HG03442 (cell line): Measurements from ENCODE around the gene USH2A.

Source experiments
- ATAC-seq: cut with Tn5 transposase; IDR thresholded peaks from one replicate; pipeline ENCODE4 v1.9.1; 2021; ENCODE audit warnings: mild to moderate bottlenecking, moderate library complexity; ENCODE audit not compliant: unreplicated experiment

Gene USH2A

DNA sequence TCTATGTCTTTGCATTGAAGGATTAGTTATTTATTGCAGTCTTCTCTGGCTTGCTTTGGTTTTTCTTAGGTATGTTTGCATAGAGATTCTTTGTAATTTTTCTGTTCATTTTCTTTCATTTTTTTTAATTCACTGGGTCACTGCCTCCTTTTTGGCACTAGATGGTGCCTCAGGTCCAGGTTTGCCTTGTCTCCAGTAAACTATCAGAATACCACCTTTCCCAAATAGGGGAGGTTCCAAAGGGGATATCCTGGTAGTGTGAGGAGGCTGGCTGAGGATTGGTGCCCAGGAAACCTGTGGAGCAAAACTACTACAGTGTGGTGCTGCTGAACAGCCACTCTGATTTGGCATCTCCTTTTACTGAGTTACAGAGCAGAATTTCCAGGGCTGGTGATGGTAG lies 599.0 kb downstream of the USH2A start:
- no peak for ATAC-seq

DNA sequence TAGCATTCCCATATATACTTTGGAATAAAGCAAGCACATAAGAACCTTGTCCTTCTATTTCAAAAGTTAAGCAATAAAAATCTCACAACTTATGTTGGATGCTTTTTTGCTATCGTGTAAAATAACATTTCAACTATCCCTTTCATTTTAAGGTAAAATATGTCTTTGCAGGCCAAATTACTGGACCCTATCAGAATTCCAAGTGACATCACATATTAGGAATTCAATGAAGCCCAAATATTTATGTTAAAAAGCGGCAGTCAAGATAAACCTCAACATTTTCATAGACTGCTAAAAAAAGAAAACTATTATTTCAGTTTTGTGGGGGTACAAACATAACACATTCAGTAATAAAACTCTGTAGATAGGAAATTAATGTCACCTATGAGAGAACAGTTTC lies 604.1 kb downstream of the USH2A start:
- no peak for ATAC-seq

DNA sequence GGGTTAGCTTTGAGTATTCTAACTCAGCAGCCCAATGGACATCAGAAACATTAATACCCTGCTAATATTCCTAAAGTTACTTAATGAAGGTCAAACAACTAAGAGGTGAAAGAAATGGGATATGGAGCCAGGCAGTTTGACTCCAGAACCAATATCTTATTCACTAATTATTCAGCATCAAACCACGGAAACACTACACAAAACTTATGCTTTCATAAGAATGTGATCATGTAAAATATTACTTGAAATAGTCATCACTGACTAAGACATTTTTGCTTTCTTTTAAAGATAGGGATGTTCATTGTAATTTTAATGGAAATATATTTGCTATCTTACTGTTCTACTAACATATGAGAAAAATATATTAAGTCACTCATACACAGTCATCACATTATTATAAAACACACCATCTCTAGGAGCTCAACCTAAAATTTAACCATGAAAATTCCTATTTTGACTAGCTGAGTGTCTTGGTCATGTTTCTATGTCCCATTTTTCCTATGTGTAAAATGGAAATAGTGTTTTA lies 615.3 kb downstream of the USH2A start:
- no peak for ATAC-seq

DNA sequence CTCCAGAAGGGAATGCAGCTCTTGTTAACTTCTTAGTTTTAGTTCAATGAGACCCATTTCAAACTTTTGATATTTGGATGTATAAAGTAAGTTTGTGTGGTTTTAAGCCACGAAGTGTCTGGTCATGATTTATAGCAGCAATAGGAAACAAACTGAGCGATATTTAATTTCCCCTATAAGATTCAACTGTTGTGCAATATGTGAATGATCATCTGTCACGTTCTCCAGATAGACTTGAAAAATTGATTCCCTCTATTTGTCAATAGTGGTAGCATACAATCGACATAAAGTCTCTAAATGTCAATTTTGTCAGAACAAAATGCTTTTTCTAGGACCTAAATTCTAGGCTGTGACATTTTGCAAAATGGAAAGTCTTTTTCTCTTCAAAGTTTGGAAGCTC lies 616.0 kb downstream of the USH2A start:
- no peak for ATAC-seq

DNA sequence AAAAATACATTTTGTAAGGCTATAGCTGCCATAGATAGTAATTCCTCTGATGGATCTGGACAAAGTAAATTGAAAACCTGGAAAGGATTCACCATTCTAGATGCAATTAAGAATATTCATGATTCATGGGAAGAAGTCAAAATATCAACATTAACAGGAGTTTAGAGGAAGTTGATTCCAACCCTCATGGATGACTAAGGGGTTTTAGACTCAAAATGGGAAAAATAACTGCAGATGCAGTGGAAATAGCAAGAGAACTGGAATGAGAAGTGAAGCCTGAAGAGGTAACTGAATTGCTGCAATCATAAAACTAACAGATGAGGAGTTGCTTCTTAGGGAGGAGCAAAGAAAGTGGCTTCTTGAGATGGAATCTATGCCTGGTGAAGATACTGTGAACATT lies 625.4 kb downstream of the USH2A start:
- ATAC-seq, result no peak

DNA sequence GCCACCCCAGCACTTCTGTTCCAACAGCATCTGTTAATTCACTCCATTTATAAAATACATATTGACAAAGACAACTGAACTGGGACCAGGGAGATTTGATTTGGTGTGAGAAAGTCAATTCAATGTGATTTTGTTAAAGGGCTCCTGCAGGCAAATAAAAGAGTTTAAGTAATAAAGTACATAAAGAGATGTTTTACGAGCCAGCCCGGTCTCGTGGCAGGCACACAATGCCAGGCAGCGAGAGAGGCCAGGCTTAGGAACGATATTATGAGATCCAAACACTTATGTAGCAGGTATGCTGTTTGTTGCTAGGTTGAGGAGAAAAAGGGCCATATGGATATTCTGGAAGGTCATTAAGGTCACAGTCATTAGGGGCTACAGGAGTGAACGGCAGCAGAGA lies 629.1 kb downstream of the USH2A start:
- ATAC-seq, result no peak

DNA sequence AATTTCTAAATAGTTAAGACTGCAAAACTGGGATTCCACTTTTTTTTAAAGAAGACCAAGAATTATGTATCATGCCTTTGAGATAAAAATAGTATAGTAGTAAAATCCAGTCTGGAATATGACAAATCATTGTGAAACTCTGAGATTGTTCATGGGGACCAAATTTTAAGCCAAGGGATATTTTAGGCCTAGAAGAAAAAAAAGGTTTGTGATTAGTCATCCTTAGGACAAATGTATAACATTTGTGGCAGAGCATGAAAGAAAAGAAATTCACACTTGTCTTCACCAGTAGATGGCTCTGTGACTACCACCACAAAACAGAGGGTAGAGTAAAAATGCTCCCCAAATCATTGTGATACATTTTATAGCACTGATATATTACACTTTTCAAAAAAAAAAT lies 630.1 kb downstream of the USH2A start:
- no peak for ATAC-seq

DNA sequence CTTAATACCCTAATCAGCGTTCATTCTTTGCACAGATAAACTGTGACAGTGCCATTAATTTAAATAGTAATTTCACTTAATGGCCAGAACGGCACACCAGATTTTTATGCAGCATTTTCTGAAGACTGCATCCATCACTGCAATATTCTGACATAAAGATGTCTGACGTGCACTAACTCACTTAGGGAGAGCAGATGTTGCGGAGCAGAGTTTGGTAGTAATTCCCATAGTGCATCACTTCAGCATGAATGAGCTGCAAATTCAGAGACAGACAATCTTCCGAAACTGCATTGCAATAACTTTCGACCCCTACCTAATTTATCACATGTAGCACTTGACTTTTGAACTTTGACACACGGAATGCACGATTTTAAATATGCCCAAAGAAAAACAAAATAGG lies 630.8 kb downstream of the USH2A start:
- no peak for ATAC-seq

DNA sequence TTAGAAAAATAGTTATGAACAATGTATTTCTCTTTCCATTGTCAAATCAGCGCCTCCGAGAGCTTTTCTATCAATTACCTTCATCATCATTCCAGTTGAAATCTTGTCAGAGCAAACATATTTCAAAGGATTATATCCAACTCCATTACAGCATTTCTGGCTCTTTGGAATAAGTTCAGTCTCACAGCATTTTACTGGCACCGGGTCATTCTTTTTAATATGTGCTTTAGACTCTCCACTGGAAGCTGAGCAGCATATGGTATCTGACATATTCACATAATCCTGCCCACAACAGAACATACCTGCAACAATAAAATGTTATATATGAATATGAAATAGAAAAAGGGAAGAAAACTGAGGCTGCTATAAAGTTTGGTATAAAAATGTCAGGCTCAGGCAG lies 633.3 kb downstream of the USH2A start:
- no peak for ATAC-seq

DNA sequence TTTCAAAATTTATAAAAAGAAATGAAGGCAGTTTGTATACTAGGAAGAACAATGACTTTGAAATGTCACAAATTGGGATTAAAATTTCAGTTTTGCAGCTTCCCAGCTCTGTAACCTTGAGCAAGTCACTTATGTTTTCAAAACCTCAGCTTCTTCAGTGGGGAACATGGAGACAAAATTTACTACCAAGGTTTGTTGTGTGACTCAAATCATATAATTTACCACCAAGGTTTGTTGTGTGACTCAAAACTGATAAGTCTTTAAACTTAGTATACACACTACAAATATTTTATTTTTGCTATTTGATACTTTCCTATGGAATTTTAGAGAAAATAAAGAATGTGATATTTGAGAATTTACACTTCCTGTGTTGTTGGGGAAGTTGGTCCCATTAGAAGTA lies 636.3 kb downstream of the USH2A start:
- ATAC-seq, result no peak

DNA sequence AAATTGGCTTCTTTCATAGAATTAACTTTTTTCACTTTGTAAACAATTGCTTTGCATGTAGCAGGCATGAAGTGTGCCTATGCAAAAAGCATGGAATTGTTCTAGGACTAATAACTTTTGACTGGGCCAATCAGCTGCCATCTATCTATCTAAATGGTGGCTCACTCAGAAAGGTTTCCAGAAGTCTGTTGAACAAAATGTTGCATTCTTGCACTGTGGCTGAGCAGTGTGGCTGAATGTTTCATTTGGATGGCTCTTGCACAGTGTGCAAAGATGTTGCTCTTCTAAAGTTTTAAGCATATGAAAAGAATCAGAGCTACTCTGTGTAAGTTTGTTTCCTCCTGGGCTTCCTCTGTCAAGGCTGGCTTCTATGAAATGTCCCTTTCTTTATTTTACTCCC lies 642.6 kb downstream of the USH2A start:
- no peak for ATAC-seq

DNA sequence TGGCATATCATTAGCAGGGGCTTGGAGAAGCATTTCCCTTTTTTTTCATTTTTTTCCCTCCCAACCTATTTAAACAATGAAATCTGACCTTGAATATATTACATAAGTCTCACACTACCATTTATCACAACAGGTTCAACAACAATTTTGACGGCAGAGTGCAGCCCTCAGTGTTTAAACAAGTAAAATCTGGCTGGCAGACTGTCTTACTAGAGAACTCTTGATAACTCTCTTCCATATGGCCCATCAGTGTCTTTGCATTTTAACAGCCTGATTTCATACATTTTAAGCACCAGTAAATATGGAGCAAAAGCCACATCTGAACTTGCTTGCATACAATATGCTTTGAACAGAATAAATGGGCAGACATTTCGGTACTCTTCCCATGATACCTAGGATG lies 643.1 kb downstream of the USH2A start:
- ATAC-seq, result no peak

DNA sequence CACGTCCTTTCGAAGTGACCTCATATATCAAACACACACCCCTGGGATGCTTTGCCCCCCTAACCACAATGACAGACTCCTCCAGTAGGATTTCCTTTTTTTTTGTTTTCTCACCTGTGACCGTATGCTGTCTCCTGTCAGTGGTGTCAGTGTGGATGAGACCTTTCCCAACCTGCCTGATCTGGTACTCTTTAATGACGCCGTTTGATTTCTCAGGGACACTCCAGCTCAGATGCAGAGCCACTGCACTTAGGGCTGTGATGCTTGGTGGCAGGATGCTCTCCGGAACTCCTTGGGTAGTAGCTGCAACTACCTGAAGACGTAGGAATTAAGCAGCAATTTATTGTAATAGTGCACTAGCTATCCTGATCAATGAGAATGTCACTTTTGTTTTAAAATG lies 643.5 kb downstream of the USH2A start:
- ATAC-seq, result no peak

DNA sequence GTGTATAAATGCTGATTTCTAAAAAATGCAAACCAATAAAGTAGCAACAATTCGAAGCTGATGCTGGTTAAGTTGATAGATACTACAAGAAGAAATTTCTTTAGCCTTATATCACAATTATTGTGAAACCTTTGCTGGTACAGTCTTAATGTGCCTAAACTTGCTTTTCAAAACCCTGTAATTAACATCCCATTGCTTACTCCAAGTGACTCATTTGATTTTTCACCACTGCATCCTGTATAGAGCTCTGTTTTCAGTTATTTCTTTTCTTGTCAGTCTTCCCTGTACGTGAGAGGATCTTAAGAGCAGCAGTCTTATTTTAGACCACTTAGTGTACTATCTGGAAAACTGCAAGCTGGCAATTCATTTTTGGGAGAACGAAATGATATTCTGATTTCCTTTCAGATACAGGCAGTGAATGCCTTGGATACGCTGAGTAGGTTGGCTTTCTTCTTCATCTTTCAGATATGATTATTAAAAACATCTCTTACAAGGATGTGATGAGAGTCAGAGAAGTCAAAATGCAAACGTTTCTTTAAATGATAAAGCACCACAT lies 645.8 kb downstream of the USH2A start:
- ATAC-seq, result no peak

DNA sequence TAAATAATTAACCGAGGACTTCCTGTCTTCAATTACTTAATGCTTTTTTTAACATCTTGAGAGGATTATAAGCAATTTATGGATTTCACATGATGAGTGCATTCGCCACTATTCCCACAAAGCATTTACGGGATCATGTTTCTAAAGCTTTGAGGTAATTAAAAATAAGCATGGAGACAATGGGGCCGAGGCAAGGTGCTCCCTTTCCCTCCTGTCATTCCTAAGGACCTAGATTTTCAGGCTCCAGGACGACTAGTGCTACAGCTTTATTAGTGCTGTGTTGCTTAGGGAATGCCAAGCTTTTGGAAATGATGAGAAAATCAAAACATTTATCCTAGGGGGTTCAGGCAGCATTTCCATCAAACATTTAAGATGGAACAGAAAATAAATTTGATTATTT lies 646.9 kb downstream of the USH2A start:
- ATAC-seq, result no peak

DNA sequence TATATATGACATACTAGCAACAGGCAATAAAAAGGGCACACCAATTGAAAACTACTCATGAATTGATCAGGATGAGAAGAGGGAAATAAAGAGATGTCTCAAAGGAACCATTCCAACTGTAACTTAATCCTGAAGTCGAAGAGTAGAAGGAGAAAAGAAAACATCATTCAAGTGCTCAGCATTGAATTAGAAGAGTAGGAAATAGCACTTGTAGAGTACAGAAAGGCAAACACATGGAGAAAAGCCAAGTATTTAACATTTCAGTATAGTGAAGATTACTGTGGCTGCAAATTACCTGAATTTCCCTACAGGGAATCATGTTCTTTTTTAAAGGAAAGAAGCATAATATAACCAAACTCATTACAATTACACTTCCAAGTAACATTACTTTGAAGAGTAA lies 651.1 kb downstream of the USH2A start:
- no peak for ATAC-seq

DNA sequence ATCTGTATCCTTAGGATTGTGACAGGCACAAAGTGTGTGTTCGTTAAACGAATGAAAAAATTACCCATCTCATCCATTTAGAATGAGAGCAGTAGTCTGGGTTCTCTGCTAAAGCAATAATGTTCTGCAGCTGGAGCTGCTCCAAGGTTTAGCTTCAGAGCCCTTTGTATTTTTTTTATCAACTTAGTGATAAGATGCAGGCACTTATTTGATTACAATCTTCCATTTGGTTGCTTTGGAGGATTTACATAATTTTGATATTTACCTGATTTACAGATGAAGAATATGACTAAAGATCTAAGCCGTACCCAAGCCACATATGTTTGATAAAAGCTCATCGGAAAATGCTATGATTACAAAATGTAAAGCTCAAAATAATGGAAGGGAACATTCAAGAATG lies 654.9 kb downstream of the USH2A start:
- no peak for ATAC-seq

DNA sequence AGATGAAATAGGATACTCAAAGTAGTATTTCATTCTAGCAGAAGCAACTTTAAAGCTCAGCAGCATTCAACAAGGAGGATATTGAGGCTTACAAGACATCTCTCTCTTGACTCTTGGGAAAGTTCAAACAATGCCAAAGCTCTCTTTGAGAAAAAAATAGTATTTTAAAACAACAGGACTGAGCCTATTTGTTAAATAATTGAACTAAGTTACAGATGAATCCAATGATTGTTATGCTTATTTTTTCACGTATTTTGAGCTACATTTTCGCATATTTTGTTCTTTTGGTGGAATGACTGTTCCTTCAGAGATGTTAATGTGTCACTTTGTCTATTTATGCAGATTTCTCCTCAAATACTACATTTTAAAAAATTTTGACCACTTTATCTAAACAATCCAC lies 655.5 kb downstream of the USH2A start:
- no peak for ATAC-seq

DNA sequence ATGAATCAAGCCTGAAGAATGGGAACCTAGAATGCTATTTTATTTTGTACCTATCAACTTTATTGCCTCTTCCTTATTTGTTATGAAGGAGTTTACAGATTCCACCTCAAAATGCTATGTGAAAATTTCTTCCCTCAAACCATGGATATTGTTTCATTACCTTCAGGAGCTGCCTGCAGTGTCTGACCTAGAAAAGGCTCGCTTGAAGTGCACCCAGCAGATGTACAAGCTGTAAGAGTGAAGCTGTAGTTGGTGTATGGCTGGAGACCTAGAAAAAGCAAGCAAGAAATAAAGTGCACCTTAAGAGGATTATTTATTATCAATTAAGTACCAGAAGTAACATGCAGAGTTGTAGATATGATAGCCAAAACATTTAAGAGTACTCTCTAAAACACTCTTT lies 656.7 kb downstream of the USH2A start:
- ATAC-seq, result no peak

DNA sequence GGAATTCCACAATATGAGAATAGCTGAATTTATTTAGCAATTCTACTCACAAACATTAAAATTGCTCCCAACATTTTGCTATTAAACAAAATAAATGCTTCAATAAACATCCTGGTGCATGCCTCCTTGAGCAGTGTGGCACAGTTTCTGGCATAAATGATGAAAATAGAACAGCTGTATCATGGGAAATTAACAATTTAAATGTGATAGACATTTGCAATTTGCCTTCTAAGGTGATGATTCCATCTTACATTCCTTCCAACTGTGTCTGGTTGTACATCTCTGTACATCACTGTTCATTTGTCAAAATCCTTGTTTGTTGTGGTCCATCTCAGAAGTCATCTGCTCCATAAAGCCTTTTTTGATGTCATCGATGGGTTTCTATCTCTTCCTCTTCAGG lies 657.4 kb downstream of the USH2A start:
- no peak for ATAC-seq

DNA sequence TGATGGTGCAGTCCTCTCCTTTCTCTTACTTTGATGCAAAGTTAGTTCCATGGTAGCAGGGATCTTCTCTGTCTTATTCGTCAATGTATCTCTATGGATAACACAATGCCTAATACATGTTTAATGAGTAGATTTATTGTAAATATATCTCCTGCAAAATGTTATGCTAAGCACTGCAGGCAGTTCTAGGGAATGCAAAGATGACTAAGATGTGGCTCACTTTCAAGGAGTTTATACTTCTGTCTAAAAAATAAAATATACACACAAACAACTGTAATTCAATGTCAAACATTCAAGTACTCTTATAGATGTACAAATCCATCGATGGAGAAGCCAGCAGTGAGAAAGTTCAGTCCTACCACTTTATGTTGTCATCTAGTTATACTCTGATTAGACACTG lies 661.8 kb downstream of the USH2A start:
- ATAC-seq, result no peak

DNA sequence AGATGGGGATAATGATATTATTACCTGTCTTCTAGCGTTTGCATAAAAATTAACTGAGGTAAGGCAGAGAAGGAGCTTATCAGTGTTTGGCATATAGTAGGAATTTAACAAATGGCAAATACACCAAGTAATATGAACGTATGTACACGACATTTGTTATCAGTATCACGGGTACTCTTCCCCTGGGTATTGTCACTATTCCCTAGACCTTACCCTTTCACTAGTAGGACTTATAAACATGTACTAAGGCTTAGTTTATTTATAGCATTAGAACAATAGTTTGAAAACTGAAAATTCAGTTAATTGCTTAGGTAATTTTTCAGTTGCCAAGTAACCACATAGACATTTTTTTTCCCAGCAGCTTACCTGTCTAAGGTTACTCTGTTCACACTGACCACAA lies 669.1 kb downstream of the USH2A start:
- no peak for ATAC-seq

DNA sequence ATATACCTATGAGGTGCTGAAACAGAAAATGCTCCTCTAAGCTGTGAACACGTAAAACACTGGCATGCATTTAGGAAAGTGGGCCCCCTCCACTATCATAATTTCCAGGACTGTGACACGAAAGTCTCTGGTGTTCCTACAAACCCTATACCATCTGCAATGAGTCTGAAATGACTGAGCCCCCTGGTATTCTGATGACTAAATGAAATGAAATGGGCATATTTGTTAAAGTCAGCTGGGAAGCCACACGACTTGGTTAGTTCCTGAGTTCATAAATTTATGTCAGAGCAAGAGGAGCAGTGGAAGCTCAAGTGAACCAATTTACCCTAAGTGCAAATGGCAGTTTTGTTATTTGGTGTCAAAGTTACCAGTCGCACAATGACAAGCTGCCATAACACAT lies 673.8 kb downstream of the USH2A start:
- ATAC-seq, result no peak

DNA sequence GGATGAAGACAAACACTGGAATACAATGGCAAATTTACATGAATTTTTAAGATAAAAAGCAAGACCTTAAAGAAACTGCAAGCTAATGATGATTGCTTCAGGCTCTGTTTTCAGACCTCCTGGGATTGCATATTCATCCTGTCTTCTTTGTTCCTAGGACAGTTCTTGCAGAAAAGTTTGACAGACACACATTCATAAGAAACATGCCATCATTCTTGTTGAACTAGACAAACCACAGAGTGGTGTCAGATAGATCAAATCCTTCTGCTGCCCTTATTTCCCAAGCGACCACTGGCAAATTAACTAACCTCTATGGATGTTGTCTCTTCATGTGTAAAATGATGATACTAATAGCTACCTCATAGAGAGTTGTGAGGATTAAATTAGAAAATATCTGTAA lies 674.8 kb downstream of the USH2A start:
- ATAC-seq, result no peak
